H1 (cell line): ENCODE data around the gene TRPM6. TPM values are rescaled to one million over a fixed set of nuclear protein-coding genes. Genes with fewer than 3 reads are reported as not detected.
A peak's percentile ranks its signal among the peaks of the same experiment; 100 is the strongest.

Experiments used
- CTCF ChIA-PET: fragments of 300-600 bp; sonication (Branson Sonifier 250); formaldehyde crosslinking; loops from one replicate; lab custom pipeline; 2021; ENCODE audit not compliant: partially characterized antibody; lab: Charles Lee
- POLR2A ChIA-PET: fragments of 300-600 bp; sonication (Branson Sonifier 250); formaldehyde crosslinking; loops from one replicate; lab custom pipeline; 2021; ENCODE audit warnings: inconsistent platforms; ENCODE audit not compliant: partially characterized antibody; lab: Charles Lee
- DNase-seq, 2 experiments: peaks; one replicate each; pipeline versions ENCODE4 v3.0.0 to v3.0.0-alpha.2; 2010 to 2022; ENCODE audit warnings: low spot score in 2 of 2, low read depth in 1 of 2, mixed read lengths in 1 of 2
- FAIRE-seq: peaks from 2 replicates; lab custom pipeline; 2011; peaks lifted over from hg19 to GRCh38; lab: Jason Lieb, UNC
- H2AFZ ChIP-seq: 2 replicates; pipeline ENCODE4 v1.8.1; 2012; ENCODE audit warnings: low read length, inconsistent platforms
- H2AK5ac ChIP-seq: 2 replicates; pipeline ENCODE4 v1.6.1; 2013; ENCODE audit warnings: low read depth, low read length
- H2BK120ac ChIP-seq: replicated peaks from 2 replicates; pipeline ENCODE3; 2013; ENCODE audit warnings: low read depth, low read length, inconsistent platforms
- H2BK12ac ChIP-seq: 2 replicates; pipeline ENCODE4 v1.6.1; 2013; ENCODE audit warnings: low read depth, low read length
- H2BK15ac ChIP-seq: 2 replicates; pipeline ENCODE4 v1.6.1; 2013; ENCODE audit warnings: low read length
- H2BK20ac ChIP-seq: 2 replicates; pipeline ENCODE4 v1.6.1; 2013; ENCODE audit warnings: low read length
- H2BK5ac ChIP-seq: 2 replicates; pipeline ENCODE4 v1.6.1; 2013; ENCODE audit warnings: low read depth, low read length
- H3K14ac ChIP-seq: 2 replicates; pipeline ENCODE4 v1.6.1; 2013; ENCODE audit warnings: inconsistent platforms; ENCODE audit not compliant: insufficient read length
- H3K18ac ChIP-seq: 2 replicates; pipeline ENCODE4 v1.6.1; 2013; ENCODE audit warnings: low read length; ENCODE audit errors: extremely low read depth
- H3K23ac ChIP-seq: 2 replicates; pipeline ENCODE4 v1.6.1; 2013; ENCODE audit warnings: inconsistent platforms; ENCODE audit not compliant: insufficient read length
- H3K23me2 ChIP-seq: 2 replicates; pipeline ENCODE4 v1.6.1; 2013; ENCODE audit warnings: low read depth, low read length
- H3K27ac ChIP-seq: 2 replicates; pipeline ENCODE4 v1.6.1; 2011; ENCODE audit warnings: low read depth, low read length, inconsistent platforms
- H3K27me3 ChIP-seq, 4 experiments: replicated peaks in 1 of 4; 1 replicate in 1 of 4; 2 replicates in 3 of 4; pipeline versions ENCODE4 v1.6.1 to v1.8.1; 2011 to 2013; ENCODE audit warnings: low read length in 3 of 4, mild to moderate bottlenecking in 3 of 4, inconsistent platforms in 2 of 4, mixed read lengths in 2 of 4, moderate library complexity in 1 of 4; ENCODE audit not compliant: control insufficient read depth in 3 of 4, insufficient read depth in 3 of 4; ENCODE audit errors: extremely low read depth in 1 of 4
- H3K36me3 ChIP-seq, 4 experiments: 2 replicates each; pipeline versions ENCODE4 v1.6.1 to v1.8.1; 2011 to 2013; ENCODE audit warnings: mild to moderate bottlenecking in 4 of 4, low read length in 3 of 4, moderate library complexity in 2 of 4, control low read depth in 1 of 4, inconsistent platforms in 1 of 4; ENCODE audit not compliant: insufficient read depth in 4 of 4, control insufficient read depth in 2 of 4
- H3K4ac ChIP-seq: replicated peaks from 2 replicates; pipeline ENCODE3; 2013; ENCODE audit warnings: low read length, low read depth, mixed read lengths, inconsistent platforms; ENCODE audit not compliant: insufficient read length
- H3K4me1 ChIP-seq, 4 experiments: replicated peaks in 1 of 4; 1 replicate in 1 of 4; 2 replicates in 3 of 4; pipeline versions ENCODE4 v1.6.1 to v1.8.1; 2011 to 2013; ENCODE audit warnings: low read length in 3 of 4, inconsistent platforms in 2 of 4, mixed read lengths in 1 of 4; ENCODE audit not compliant: insufficient read depth in 4 of 4, control insufficient read depth in 3 of 4
- H3K4me2 ChIP-seq, 2 experiments: 2 replicates each; pipeline versions ENCODE4 v1.6.1 to v1.8.1; 2011 to 2013; ENCODE audit warnings: low read depth in 2 of 2, low read length in 2 of 2, control low read depth in 1 of 2, inconsistent platforms in 1 of 2, mild to moderate bottlenecking in 1 of 2; ENCODE audit not compliant: insufficient read depth in 1 of 2
- H3K4me3 ChIP-seq, 4 experiments: fragments of 200-600, 300-600 bp in 1 of 4; sonication (generic), shearing (Covaris generic), sonication (Bioruptor Twin) in 1 of 4; 2 replicates each; pipeline versions ENCODE4 v1.5.1 to v1.8.1; 2011 to 2016; ENCODE audit warnings: low read length in 4 of 4, low read depth in 3 of 4, control low read depth in 2 of 4, inconsistent platforms in 2 of 4, mild to moderate bottlenecking in 2 of 4, mixed read lengths in 1 of 4, moderate library complexity in 1 of 4; ENCODE audit not compliant: insufficient read depth in 2 of 4; ENCODE audit errors: extremely low read depth in 1 of 4
- H3K56ac ChIP-seq: replicated peaks from 2 replicates; pipeline ENCODE3; 2013; ENCODE audit warnings: low read depth, mild to moderate bottlenecking, mixed read lengths, low read length, inconsistent platforms; ENCODE audit not compliant: insufficient read length
- H3K79me1 ChIP-seq: 2 replicates; pipeline ENCODE4 v1.6.1; 2013; ENCODE audit warnings: low read depth, low read length, control low read depth
- H3K79me2 ChIP-seq, 2 experiments: 2 replicates each; pipeline versions ENCODE4 v1.6.1 to v1.8.1; 2012 to 2013; ENCODE audit warnings: low read length in 2 of 2, mild to moderate bottlenecking in 2 of 2, inconsistent platforms in 1 of 2; ENCODE audit not compliant: insufficient read depth in 2 of 2, control insufficient read depth in 1 of 2
- H3K9ac ChIP-seq, 4 experiments: replicated peaks in 1 of 4; 1 replicate in 1 of 4; 2 replicates in 3 of 4; pipeline versions ENCODE4 v1.6.1 to v1.8.1; 2011 to 2013; ENCODE audit warnings: low read depth in 3 of 4, low read length in 3 of 4, control low read depth in 2 of 4, mild to moderate bottlenecking in 2 of 4, moderate library complexity in 2 of 4, inconsistent platforms in 1 of 4; ENCODE audit errors: extremely low read depth in 1 of 4
- H3K9me3 ChIP-seq, 2 experiments: 2 replicates each; pipeline versions ENCODE4 v1.6.1 to v1.8.1; 2012 to 2013; ENCODE audit warnings: mild to moderate bottlenecking in 2 of 2, moderate library complexity in 2 of 2, control low read depth in 1 of 2, inconsistent platforms in 1 of 2, low read depth in 1 of 2, low read length in 1 of 2, mixed read lengths in 1 of 2; ENCODE audit not compliant: insufficient read depth in 2 of 2
- H4K20me1 ChIP-seq, 2 experiments: replicated peaks in 1 of 2; 2 replicates each; pipeline versions ENCODE3 to v1.8.1; 2011 to 2013; ENCODE audit warnings: inconsistent platforms in 2 of 2, low read length in 2 of 2, mild to moderate bottlenecking in 1 of 2; ENCODE audit not compliant: insufficient read depth in 2 of 2, control insufficient read depth in 1 of 2
- H4K5ac ChIP-seq: 2 replicates; pipeline ENCODE4 v1.6.1; 2013; ENCODE audit warnings: low read length, low read depth, mixed read lengths, inconsistent platforms; ENCODE audit not compliant: insufficient read length
- H4K8ac ChIP-seq: 2 replicates; pipeline ENCODE4 v1.8.0; 2013; ENCODE audit warnings: mild to moderate bottlenecking, moderate library complexity, low read length, inconsistent platforms; ENCODE audit not compliant: insufficient read depth; ENCODE audit errors: extremely low read depth
- H4K91ac ChIP-seq: replicated peaks from 2 replicates; pipeline ENCODE3; 2013; ENCODE audit warnings: low read length, mixed read lengths, inconsistent platforms; ENCODE audit not compliant: insufficient read length
- CREB1 ChIP-seq: IDR thresholded peaks from 2 replicates; pipeline ENCODE4 v1.6.1; 2012; ENCODE audit warnings: inconsistent platforms
- EGR1 ChIP-seq: IDR thresholded peaks from 2 replicates; pipeline ENCODE4 v1.6.1; 2011; ENCODE audit warnings: low read depth, low read length, borderline replicate concordance
- JUND ChIP-seq: IDR thresholded peaks from 2 replicates; pipeline ENCODE4 v1.6.1; 2011; ENCODE audit warnings: mild to moderate bottlenecking, improper control_type of control experiment, low read length
- NRF1 ChIP-seq: IDR thresholded peaks from 2 replicates; pipeline ENCODE4 v1.6.1; 2011; ENCODE audit warnings: mild to moderate bottlenecking, low read depth, low read length, improper control_type of control experiment
- POLR2A ChIP-seq, 2 experiments: IDR thresholded peaks; 1 replicate in 1 of 2; 2 replicates in 1 of 2; pipeline ENCODE4 v1.6.1; 2011; ENCODE audit warnings: low read depth in 2 of 2, low read length in 2 of 2, mild to moderate bottlenecking in 2 of 2; ENCODE audit errors: control extremely low read depth in 1 of 2
- POLR2AphosphoS5 ChIP-seq: IDR thresholded peaks from 2 replicates; pipeline ENCODE4 v1.6.1; 2011; ENCODE audit warnings: low read depth, low read length
- POU5F1 ChIP-seq: IDR thresholded peaks from 2 replicates; pipeline ENCODE4 v1.6.1; 2011; ENCODE audit warnings: low read depth, mild to moderate bottlenecking, low read length, moderate library complexity
- RAD21 ChIP-seq, 2 experiments: IDR thresholded peaks in 1 of 2; conservative IDR thresholded peaks in 1 of 2; 2 replicates each; pipeline ENCODE4 v1.6.1; 2011; ENCODE audit warnings: low read depth in 2 of 2, low read length in 2 of 2, improper control_type of control experiment in 1 of 2, inconsistent platforms in 1 of 2, mild to moderate bottlenecking in 1 of 2, moderate library complexity in 1 of 2
- SAP30 ChIP-seq: fragments of 300-600 bp; sonication (generic); IDR thresholded peaks from 2 replicates; pipeline ENCODE4 v1.7.1; 2012; ENCODE audit warnings: low read length, moderate library complexity, mild to moderate bottlenecking, inconsistent platforms; ENCODE audit not compliant: insufficient read depth, insufficient replicate concordance
- SP1 ChIP-seq: IDR thresholded peaks from 2 replicates; pipeline ENCODE4 v1.6.1; 2011; ENCODE audit warnings: low read depth, low read length
- TCF12 ChIP-seq: IDR thresholded peaks from 2 replicates; pipeline ENCODE4 v1.6.1; 2011; ENCODE audit warnings: low read depth, mild to moderate bottlenecking, low read length
- TEAD4 ChIP-seq: IDR thresholded peaks from 2 replicates; pipeline ENCODE4 v1.6.1; 2012; ENCODE audit warnings: low read depth, low read length, inconsistent platforms, mixed read lengths
- USF2 ChIP-seq: IDR thresholded peaks from 2 replicates; pipeline ENCODE4 v1.6.1; 2011; ENCODE audit warnings: low read length, improper control_type of control experiment
- WGBS, 2 experiments: shearing (Covaris generic) in 1 of 2; methylation state at CpG; one replicate each; pipeline versions ENCODE4 v1.1.6 to v1.1.7; 2013 to 2015; ENCODE audit warnings: low lambda C conversion rate in 2 of 2, mixed read lengths in 2 of 2, inconsistent platforms in 1 of 2, low coverage in 1 of 2, missing lambda C conversion rate in 1 of 2; ENCODE audit not compliant: insufficient replicate concordance in 2 of 2, insufficient coverage in 1 of 2, insufficient read length in 1 of 2; ENCODE audit errors: extremely low coverage in 1 of 2, missing lambda C conversion rate in 1 of 2; 5-methylcytosine and 5-hydroxymethylcytosine counted together
- polyA plus RNA-seq, 7 experiments: library from polyadenylated mRNA; depleted of rRNA in 3 of 7; stranded (reverse) in 5 of 7; unstranded in 2 of 7; fragments of >200 nt in 5 of 7; fragments of 200-250 nt in 2 of 7; gene quantifications; 1 replicate in 5 of 7; 2 replicates in 1 of 7; 4 replicates in 1 of 7; pipeline versions ENCODE4 v1.2.1 to v1.2.3, GENCODE V29; 2011 to 2013; ENCODE audit warnings: missing spikeins in 2 of 7, mixed read lengths in 2 of 7
- total RNA-seq: library from RNA; stranded (reverse); fragmentation: NEBNext Ultra II Directional; extraction: Animal tissue kit (Norgen Biotek cat#: 25700); gene quantifications from 2 replicates; pipeline ENCODE4 v1.2.1, GENCODE V29; 2021

TRPM6 gene
- total and polyA plus RNA-seq, 2 of the 8 experiments (the other 6 are each of a cell fraction or from before 2014, with no cell fraction given), result 0.45 to 1.5 TPM

- WGBS, 2 experiments, result 93% methylated on average over 9 of the region's 9 CpGs; no CpG with 5 or more reads in 1 of the 2 experiments
- no peaks in the 10 kb centered on the region for H3K79me1 ChIP-seq
- no peak overlapping the region for H3K23ac ChIP-seq
- H2BK120ac ChIP-seq, result no peak overlapping the region
- no peak overlapping the region for H2BK12ac ChIP-seq
- H4K8ac ChIP-seq, result no peak overlapping the region
- H3K36me3 ChIP-seq, result no peaks in the 10 kb centered on the region
- no peaks in the 10 kb centered on the region for H3K79me2 ChIP-seq
- H3K4me3 ChIP-seq, result no peak overlapping the region
- CTCF ChIA-PET, result interaction anchor here (1.0 kb wide), 1 partner anchor 76 kb away, joined by 3 read pairs; no protein-coding TSS in a partner anchor
- H3K18ac ChIP-seq, result no peak overlapping the region
- no peak overlapping the region for H3K4ac ChIP-seq
- H2BK5ac ChIP-seq, result no peak overlapping the region
- H3K4me1 ChIP-seq, result peaks cover 0 to 2% (median 0%) of the 10 kb centered on the region in 4 experiments; a peak in 3 of 7 replicates
- 0 out of 2 replicates have a peak overlapping the region, but pooled peaks have one; percentile 14 for H2AFZ ChIP-seq
- no peaks in the 10 kb centered on the region for H3K27me3 ChIP-seq
- no peak overlapping the region for H2BK20ac ChIP-seq
- no peak overlapping the region for H3K56ac ChIP-seq
- H4K20me1 ChIP-seq, result no peaks in the 10 kb centered on the region
- H2BK15ac ChIP-seq, result peak overlapping the region; percentile 20; the same call in 1 of the 2 replicates
- H3K14ac ChIP-seq, result no peak overlapping the region
- H2AK5ac ChIP-seq, result no peak overlapping the region
- no peak overlapping the region for H3K9ac ChIP-seq
- H3K9me3 ChIP-seq, result no peaks in the 10 kb centered on the region
- DNase-seq, result no peak
- POLR2A ChIA-PET, result no interaction called here
- H4K91ac ChIP-seq, result no peak overlapping the region
- H3K4me2 ChIP-seq, result no peak overlapping the region
- FAIRE-seq, result no peak
- no peaks in the 10 kb centered on the region for H3K23me2 ChIP-seq
- no peak overlapping the region for H4K5ac ChIP-seq
- H3K27ac ChIP-seq, result no peak overlapping the region
- TF ChIP-seq CREB1 (no peak), TEAD4 (no peak), EGR1 (no peak), TCF12 (no peak), SAP30 (no peak), RAD21 (IDR thresholded peaks at IDR 0.05 in 1 of 2, conservative IDR thresholded peaks at IDR 0.05 in 1 of 2; ENCODE audit: low read depth in 2 of 2, low read length in 2 of 2) (no peak), NRF1 (no peak), JUND (no peak), POLR2AphosphoS5 (no peak), USF2 (no peak), POU5F1 (no peak), SP1 (no peak), POLR2A (IDR thresholded peaks at IDR 0.05; ENCODE audit: control extremely low read depth in 1 of 2, low read depth in 2 of 2, low read length in 2 of 2) (no peak)
Measured at GRCh38 chr9:74729136-74729695, 158.5 kb downstream of the TRPM6 start.
